Hippocampal formation (tissue), 2 donors: ENCODE measurements around the gene PIGB.
"Not testable (repeated sequence)": the region's sequence is repeated elsewhere in the genome, so short reads cannot be mapped to it uniquely, and the experiment has no call there.

Experiments
- DNase-seq, 2 donors: peaks; one replicate each; lab custom pipeline; 2025; lab: John Stamatoyannopoulos, UW

PIGB gene

GRCh38 chr15:55302801-55303200 is 16.2 kb upstream of the PIGB start:
- not testable (repeated sequence) for DNase-seq

GRCh38 chr15:55319537-55320237 is 665 bp downstream of the PIGB start:
- no peak for DNase-seq

GRCh38 chr15:55320238-55320550 is 1.2 kb downstream of the PIGB start:
- peak in 1 of 2 donors; percentile 12 for DNase-seq

- no peak for DNase-seq
Observed at GRCh38 chr15:55320963-55321362, 1.9 kb downstream of the PIGB start.

GRCh38 chr15:55322467-55322866 is 3.4 kb downstream of the PIGB start:
- DNase-seq = no peak

- no peak for DNase-seq
Observed at GRCh38 chr15:55327387-55327786, 8.4 kb downstream of the PIGB start.

GRCh38 chr15:55334371-55334770 is 15.3 kb downstream of the PIGB start:
- no peak for DNase-seq

- no peak for DNase-seq
Observed at GRCh38 chr15:55334997-55335396, 16.0 kb downstream of the PIGB start.

- no peak for DNase-seq
Observed at GRCh38 chr15:55337160-55337559, 18.1 kb downstream of the PIGB start.

GRCh38 chr15:55343168-55343567 is 24.1 kb downstream of the PIGB start:
- DNase-seq = peak in 1 of 2 donors; percentile 14

GRCh38 chr15:55344206-55344605 is 25.2 kb downstream of the PIGB start:
- no peak for DNase-seq

- DNase-seq = no peak
Observed at GRCh38 chr15:55348281-55348778, 29.3 kb downstream of the PIGB start.

- no peak for DNase-seq
Observed at GRCh38 chr15:55349282-55349681, 30.3 kb downstream of the PIGB start.

GRCh38 chr15:55353025-55353424 is 34.0 kb downstream of the PIGB start:
- no peak for DNase-seq

- no peak for DNase-seq
Observed at GRCh38 chr15:55356985-55357585, 38.1 kb downstream of the PIGB start.

- DNase-seq = no peak
Observed at GRCh38 chr15:55357774-55358173, 38.8 kb downstream of the PIGB start.

GRCh38 chr15:55358471-55358870 is 39.4 kb downstream of the PIGB start:
- no peak for DNase-seq

GRCh38 chr15:55360256-55360655 is 41.2 kb downstream of the PIGB start:
- no peak for DNase-seq

- no peak for DNase-seq
Observed at GRCh38 chr15:55361048-55361447, 42.0 kb downstream of the PIGB start.

GRCh38 chr15:55362641-55363040 is 43.6 kb downstream of the PIGB start:
- DNase-seq = no peak

GRCh38 chr15:55366981-55367380 is 48.0 kb downstream of the PIGB start:
- no peak for DNase-seq

GRCh38 chr15:55372701-55373440 is 53.8 kb downstream of the PIGB start:
- no peak for DNase-seq

GRCh38 chr15:55379095-55379494 is 60.1 kb downstream of the PIGB start:
- no peak for DNase-seq
